Hippocampal formation (tissue), 2 donors: Measurements from ENCODE around the gene CDH4.

Experiments
- DNase-seq, 2 donors: peaks; one replicate each; lab custom pipeline; 2025; lab: John Stamatoyannopoulos, UW

CDH4 gene

DNA sequence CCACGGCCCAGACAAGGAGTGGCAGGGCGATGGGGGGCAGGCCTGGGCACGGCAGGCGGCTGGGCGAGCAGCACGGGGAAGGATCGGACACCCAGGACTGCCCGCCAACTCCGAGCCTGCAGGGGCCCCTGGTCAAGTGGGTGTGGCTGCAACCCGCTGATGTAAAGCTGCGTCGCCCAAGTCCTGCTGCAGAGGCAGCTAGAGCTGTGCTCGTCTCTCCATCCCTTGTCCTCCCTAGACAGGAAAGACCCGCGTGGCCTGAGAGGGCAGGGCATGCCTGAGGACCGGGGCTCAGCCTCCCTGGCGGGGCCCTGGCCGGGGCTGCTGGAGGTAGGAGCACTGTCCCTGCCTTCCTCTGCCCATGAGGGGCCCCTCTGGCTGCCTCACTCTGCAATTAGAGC, 281.2 kb downstream of the CDH4 start:
- DNase-seq, result no peak

DNA sequence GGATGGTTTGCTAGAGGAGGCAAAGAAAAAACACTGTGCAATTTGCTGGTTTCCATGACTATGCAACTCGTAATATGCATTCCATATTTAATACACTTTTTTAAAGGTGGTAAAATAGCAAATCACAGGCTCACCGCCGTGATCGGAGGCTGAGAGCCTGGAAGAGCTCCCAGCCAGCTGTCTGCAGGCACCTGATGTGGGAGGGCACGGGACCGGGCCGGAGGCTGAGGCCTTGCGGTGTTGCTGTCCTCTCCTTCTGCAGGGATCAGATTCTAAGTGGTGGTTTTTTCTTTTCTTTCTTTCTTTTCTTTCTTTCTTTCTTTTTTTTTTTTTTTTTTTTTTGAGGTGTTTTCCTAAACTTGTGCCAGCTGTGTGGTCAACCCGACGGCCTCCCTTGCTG, 282.3 kb downstream of the CDH4 start:
- no peak for DNase-seq

DNA sequence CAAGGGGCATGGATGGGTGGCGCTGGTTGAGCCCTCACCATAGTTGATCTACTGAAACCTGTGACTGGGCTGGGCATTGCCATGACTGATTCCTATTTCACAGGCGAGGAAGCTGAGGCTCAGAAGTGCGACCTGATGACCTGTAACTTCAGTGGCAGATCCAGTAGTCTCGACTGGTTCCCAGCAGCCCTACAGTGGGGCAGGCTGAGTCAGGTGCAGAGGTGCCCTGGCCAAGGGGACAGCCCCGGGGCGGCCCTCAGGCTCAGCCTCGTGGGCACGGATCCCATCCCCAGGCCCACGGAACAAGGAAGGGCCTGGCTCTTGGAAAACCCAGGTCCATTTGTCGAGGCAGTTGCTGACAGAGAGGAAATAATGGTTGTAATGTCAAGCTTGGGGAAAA, 283.0 kb downstream of the CDH4 start:
- DNase-seq, result no peak

DNA sequence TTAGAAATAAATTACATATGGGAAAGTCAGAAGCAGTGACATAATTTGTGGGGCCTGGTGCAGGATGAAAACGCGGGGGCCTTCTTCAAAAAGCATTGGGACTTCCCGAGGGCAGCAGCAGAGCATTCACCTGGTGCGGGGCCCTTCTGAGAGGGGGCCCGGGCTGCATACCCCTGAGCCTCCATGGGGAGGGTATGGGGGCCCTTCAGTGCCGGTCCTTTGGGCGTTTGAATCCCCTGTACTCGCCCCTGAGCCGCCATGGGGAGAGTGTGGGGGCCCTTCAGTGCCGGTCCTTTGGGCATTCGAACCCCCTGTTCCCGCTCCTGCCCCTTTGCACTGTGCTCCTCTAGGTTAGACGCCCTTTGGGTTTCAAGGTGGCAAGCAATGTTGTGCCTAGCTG, 283.5 kb downstream of the CDH4 start:
- DNase-seq, result no peak

DNA sequence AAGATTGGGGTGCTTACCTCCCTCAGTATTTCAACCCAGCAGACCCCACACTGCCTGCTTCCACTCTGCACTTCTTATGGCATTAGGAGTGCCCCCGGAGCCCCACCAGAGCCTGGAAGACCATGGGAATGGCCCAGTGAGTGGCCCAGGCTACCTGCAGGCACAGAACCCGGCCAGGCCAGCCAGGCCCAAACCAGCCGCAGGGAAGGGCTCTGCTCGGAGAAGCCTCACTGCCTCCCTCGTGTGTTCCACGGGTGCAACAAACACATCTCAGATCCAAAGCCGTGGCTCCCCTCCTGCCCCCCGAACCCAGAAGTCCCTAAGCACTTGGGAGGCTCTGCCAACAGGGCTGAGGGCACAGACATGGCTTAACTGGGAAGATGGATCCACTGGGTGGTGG, 283.9 kb downstream of the CDH4 start:
- no peak for DNase-seq

GRCh38 chr20:61536671-61537070, 284.6 kb downstream of the CDH4 start:
- DNase-seq, result no peak

- DNase-seq, result no peak
Measured at GRCh38 chr20:61537239-61538182, 285.4 kb downstream of the CDH4 start.

DNA sequence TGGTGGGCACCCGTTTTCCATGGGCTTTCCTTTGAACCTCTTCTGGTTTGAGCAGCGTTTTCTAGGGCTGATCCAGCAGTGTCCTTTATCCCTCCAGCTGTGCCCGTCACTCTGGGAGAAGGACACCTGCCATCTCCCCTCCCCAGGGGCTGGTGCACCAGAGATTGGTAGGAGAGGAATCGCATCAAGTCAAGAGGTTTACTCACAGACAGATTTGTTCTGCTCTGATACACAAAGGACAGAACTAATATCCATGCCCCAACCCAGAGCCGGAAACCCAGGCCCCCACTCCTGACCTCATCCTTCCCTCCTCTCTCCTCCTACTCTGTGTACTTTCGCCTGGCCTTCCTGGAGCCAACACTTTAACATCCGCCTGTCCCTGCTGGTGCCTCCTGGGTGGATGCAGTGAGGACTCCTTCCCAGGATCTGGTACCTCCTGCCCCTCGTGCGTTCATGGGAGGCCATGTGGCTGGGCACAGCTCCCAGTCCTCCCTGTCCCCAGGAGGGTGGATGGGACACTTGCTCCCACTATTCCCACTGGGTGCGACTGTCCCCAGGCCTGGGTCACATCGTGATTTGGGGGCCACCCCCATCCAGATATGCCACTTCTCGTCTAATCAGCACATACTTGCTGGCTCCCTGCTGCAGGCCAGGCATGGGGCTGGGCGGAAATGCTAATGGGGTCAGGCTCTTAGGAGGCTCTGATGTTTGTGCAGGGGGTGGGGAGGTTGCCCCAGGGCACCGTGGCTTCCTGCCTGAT, 286.3 kb downstream of the CDH4 start:
- no peak for DNase-seq

DNA sequence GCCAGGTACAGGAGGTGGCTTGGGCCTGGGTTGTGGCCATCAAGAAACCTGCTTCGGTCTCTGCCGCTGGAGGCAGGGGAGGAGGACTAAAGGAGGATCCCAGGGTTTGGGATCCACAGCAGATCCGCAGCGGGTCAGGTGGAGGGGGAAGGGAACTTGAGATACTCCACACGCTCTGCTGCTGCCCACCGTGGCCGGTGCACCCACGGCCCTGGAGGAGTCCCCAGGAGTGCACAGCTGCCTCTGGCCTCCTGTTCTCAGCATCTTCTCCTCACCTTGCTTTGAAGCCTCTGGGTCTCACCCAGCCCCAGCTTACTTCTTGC, 286.8 kb downstream of the CDH4 start:
- DNase-seq, result no peak

- DNase-seq, result no peak
Measured at GRCh38 chr20:61539706-61540360, 287.8 kb downstream of the CDH4 start.

DNA sequence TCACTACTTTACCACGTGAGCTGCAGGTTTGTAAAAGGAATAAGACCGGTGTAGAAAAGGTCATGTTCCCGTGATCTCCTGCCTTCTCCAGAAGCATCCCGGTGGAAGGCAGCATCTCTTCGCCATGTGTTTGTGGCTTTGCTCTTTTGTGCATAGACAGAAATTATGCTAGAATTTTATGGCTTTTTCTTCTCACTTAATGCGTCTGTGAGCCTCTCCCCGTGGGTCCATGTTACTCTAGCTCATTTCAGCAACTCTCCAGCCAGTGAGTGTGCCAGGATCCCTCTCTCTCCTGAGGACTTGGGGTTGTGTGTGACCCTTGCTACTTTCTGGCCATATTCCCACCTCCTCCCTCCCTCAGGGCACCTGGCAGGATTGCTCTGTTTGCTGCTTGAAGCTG, 289.5 kb downstream of the CDH4 start:
- DNase-seq, result no peak

GRCh38 chr20:61543086-61543485, 291.0 kb downstream of the CDH4 start:
- DNase-seq, result no peak

DNA sequence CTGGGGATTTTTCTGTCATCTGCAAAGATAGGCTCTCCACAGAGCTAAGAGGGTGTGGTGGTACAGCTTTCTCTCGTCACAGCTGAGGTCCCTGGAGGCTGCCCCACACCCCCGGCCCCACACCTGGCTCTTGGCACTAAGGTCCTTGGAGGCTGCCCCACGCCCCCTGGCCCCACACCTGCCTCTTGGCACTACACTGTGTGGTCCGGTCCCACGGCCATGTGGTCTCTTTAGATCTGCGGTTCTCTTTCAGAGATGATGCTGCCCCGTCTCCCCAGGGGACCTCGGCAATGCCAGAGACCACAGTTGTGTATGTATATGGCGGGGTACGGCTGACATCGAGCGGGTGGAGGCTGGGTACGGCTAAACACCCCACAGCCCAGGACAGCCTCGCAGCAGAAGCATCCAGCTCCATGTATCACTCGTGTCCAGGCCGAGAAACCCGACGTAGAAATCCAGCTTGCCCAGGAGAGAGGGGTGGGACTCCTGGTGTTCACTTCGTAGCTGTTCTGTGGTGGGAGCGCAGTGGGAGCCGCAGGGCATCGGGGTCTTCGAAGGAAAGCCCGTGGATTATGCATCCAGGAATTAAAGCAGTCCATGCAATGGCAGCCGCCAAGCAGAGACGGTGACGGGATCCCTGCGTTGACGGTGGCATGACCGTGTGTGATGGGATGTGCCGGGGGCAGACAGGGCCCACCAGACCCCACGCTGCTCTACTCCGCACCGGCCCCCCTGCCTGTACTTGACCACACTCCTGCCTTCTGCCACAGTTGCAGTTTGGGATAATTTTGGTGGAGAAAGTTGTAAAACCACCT, 292.1 kb downstream of the CDH4 start:
- DNase-seq, result no peak

DNA sequence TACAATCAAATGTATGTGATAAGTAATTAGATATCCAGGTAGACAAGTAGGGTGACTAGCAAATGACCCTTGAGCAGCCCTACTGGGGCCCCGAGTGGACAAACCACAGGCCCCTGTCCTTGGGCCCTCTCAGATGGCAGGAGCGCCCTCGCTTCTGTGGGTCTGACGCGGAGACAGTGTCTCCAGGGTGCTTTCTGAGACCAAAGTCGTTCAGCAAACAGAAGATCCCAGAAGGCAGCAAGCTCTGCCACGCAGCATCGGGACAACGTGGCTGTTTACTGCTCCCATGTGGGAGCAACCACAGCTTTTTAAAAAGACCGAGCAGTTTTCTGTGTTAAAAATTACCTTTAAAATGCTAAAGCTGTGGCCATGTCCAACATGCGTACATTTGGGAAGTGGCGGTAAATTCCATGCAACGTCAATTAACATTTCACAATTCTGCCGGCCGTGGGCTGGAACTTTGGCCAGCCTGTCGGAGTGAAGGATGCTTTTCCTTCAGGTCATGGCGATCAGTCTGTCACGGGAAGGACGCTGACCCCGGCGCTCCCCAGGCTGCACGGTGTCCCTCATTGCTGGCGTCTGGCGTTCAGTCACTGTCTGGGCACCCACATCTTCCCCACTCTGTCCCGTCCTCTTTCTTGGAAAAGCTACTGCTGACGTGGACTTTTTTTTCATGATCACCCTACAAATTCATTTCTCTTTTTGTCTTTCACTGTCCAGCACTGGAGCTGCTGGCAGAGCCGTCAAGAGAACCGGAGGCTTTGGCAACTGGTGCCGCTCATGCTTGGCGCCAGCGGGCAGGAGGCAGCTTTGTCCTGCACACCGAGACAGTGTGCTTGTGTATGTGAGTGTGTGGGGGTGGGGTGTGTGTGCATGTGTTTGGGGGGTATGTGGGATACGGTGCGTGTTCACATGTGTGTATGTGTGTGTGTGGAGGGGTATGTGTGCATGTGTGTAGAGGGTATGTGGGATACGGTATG, 293.1 kb downstream of the CDH4 start:
- no peak for DNase-seq

- DNase-seq, result no peak
Measured at GRCh38 chr20:61546641-61547040, 294.6 kb downstream of the CDH4 start.

DNA sequence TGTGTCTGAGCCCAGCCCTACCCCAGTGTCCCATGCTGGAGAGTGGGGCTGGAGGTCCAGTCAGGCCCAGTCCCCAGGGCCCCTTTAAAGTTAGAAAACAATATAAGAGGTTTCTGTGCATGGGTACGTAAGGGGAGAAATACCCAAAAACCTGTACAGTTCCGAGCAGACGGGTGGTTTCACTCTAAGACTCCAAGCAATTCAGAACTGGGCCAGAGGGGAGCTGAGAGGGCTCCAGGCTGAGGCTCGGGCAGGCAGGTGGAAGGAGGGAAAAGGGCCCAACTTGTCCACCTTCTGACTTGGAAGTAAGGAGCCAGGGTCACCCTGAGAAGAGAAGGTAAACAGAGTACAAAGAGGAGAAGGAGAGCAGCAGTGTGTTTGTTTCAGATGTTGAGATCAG, 296.0 kb downstream of the CDH4 start:
- no peak for DNase-seq

DNA sequence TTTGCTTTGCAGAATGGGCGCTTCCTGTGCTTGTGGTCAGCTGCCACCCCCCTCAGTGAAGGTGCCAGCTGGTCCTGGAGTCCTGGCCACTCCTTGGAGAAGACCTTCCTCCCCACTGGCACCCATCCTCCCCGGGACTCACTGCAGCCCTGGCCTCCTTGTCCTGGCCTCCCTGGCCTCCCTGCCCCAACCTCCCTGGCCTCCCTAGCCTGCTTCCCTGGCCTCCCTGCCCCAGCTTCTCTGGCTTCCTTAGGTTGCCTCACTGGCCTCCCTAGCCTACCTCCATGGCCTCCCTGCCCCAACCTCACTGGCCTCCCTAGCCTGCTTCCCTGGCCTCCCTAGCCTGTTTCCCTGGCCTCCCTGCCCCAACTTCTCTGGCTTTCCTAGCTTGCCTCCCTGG, 297.8 kb downstream of the CDH4 start:
- DNase-seq, result no peak

GRCh38 chr20:61551401-61551800, 299.3 kb downstream of the CDH4 start:
- no peak for DNase-seq

DNA sequence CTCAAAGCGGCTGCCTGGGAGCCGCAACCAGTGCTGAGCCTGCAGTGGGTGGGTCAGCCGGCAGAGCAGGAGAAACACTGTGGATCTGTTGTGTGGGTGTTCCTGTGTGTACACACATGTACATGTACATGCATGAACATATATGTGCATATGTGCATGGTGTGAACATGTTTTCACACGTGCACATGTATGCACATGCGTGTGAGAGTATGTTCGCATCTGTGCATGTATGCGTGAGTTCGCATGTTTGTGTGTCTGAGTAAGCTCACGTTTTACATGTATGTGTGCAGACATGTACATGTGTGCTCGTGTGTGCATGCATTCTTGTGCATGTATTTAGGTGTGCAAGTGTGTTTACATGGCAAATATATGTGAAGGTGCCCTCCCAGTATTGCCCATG, 302.6 kb downstream of the CDH4 start:
- no peak for DNase-seq

DNA sequence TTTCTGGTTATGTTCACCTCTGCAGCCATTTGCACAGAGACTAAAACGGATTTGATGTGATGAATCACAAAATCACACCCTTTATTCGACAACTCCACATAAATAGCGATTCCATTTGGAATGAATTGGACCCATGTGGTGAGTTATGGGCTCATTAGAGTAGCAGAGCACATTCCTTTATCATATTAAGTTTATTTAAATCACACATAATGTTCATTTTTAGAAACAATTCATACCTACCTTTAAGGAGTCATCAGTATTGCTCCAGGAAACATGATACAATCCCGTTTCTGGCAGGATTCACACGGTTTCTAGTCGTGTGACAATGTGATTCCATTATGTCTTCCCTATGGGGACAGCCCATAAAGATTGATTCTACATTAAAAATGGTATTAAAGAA, 303.5 kb downstream of the CDH4 start:
- no peak for DNase-seq

DNA sequence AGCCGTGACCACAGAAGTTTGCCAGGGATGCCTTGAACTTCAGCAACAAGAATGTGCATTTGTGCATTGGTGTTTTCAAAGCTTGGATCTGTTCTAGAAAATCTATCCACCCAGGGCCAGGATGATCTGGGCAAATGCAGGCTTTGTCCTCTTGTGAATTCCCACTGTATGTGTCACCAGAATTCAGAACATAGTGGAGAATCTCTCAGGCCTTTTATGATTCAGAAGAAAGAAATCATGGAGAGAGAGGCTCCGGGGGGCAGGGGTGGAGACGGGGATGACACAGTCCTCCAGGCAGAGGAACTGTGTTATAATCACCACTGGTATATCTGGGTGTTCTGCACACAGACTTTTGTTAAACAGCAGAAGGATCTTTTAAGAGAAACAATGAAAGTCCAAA, 304.1 kb downstream of the CDH4 start:
- DNase-seq, result no peak
